ENCODE measurements around the gene KRTAP1-5.
"Not testable (repeated sequence)": the region's sequence is repeated elsewhere in the genome, so short reads cannot be mapped to it uniquely, and the experiment has no call there.

KRTAP1-5 gene

GRCh38 chr17:41009301-41009760 lies 17.7 kb downstream of the KRTAP1-5 start:
- no peak for DNase-seq
- no peak for TF ChIP-seq CTCF (IDR thresholded peaks at IDR 0.05; ENCODE audit: low read depth, low read length)
- Histone ChIP-seq H3K36me3 (no peaks in the 10 kb centered on the region), H3K27me3 (peaks cover 15% of the 10 kb centered on the region), H3K9me3 (no peaks in the 10 kb centered on the region), H3K4me3 (ENCODE audit: low read depth, low read length) (no peak overlapping the region), H3K4me1 (no peaks in the 10 kb centered on the region)

DNA sequence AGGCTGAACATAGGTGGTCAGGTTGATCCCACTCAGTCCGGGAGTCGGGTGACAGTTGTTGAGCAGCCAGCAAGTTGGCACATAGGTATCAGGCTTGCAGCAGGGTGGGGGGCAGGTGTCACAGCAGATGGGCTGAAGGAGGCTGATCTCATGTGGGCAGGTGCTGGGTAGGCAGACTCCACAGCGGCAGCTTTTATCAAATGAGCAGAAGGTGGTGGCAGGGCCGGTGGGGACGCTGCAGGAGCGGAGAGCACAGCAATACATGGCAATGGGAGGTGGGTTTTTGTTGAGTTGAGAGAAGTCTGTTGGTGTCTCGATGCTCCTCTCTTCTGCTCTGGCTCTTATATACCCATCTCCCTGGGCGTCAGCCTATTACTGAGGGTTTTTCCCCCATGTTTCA lies 18.2 kb downstream of the KRTAP1-5 start, which contains the start of gene KRTAP3-1:
TSS of gene KRTAP3-1 (minus strand) at position 318 of the 400 bp plus-strand sequence. CDS start at position 264, 54 bp downstream.
- H3K4me1 ChIP-seq = no peaks in the 10 kb centered on the region
- TF ChIP-seq CTCF (IDR thresholded peaks at IDR 0.05; ENCODE audit: low read depth, low read length) = no peak

GRCh38 chr17:41004397-41004796 lies 22.6 kb downstream of the KRTAP1-5 start:
- no peak for DNase-seq
- H3K27me3 ChIP-seq = peaks cover 21% of the 10 kb centered on the region
- H3K36me3 ChIP-seq = no peaks in the 10 kb centered on the region
- H3K4me3 ChIP-seq (ENCODE audit: low read depth, low read length) = no peak overlapping the region
- H3K9me3 ChIP-seq = no peaks in the 10 kb centered on the region
- TF ChIP-seq CTCF (IDR thresholded peaks at IDR 0.05; ENCODE audit: low read depth, low read length) = no peak
- no peaks in the 10 kb centered on the region for H3K4me1 ChIP-seq

More for the DNA sequence above, 18.2 kb downstream of the KRTAP1-5 start, which contains the start of gene KRTAP3-1:
- Histone ChIP-seq H3K36me3 (no peaks in the 10 kb centered on the region), H3K4me3 (ENCODE audit: low read depth, low read length) (no peak within 1 kb of the TSS), H3K9me3 (no peaks in the 10 kb centered on the region), H3K27me3 (peaks cover 16% of the 10 kb centered on the region)
- no peak for DNase-seq

GRCh38 chr17:41003926-41004325 lies 23.1 kb downstream of the KRTAP1-5 start:
- Histone ChIP-seq H3K27me3 (peaks cover 22% of the 10 kb centered on the region), H3K4me1 (no peaks in the 10 kb centered on the region), H3K4me3 (ENCODE audit: low read depth, low read length) (no peak overlapping the region), H3K9me3 (no peaks in the 10 kb centered on the region), H3K36me3 (no peaks in the 10 kb centered on the region)
- TF ChIP-seq CTCF (IDR thresholded peaks at IDR 0.05; ENCODE audit: low read depth, low read length) = no peak
- DNase-seq = no peak

DNA sequence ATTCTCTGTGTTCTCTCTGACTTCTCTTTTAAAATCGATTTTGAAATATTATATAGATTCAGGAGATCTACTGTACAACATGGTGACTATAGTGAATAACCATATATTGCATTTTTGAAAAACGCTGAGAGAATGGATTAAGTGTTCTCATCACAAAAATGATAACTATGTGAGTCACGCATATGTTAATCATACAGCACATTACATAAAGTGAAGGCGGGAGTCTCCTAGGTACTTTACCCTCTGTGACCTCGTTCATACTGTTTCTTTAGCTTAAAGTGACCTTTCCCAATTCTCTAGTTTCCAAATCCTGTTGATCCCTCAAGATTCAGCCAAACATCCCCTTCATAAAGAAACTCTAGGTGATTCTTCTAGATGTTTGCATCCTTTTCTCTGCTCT lies 24.2 kb downstream of the KRTAP1-5 start:
- Histone ChIP-seq H3K9me3 (no peaks in the 10 kb centered on the region), H3K4me3 (ENCODE audit: low read depth, low read length) (no peak overlapping the region), H3K27me3 (peaks cover 23% of the 10 kb centered on the region), H3K36me3 (no peaks in the 10 kb centered on the region), H3K4me1 (no peaks in the 10 kb centered on the region)
- no peak for TF ChIP-seq CTCF (IDR thresholded peaks at IDR 0.05; ENCODE audit: low read depth, low read length)
- no peak for DNase-seq

DNA sequence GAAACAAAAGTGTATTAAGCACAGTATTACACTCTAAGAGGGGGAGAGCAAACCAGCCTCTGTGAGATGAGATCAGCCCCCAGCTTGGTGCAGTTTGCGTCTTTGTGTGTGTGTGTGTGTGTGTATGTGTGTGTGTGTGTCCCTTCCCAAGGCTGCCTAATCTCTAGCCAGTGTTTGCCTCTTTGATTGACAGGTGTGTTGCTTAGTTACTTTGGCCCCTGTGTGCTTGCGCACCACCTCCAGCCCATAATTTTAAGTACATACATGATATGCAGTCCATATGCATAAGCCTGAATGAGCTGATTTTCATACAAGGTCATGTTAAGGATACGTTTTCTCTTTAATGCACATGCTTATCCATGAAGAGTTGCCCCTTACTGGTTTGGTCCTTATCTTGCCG lies 25.2 kb downstream of the KRTAP1-5 start:
- Histone ChIP-seq H3K9me3 (no peaks in the 10 kb centered on the region), H3K4me1 (no peaks in the 10 kb centered on the region)

GRCh38 chr17:40999563-40999962 lies 27.4 kb downstream of the KRTAP1-5 start, which contains the start of gene KRTAP3-2:
Gene KRTAP3-2 (minus strand): TSS chr17:40999906. CDS start chr17:40999853, 53 bp downstream.
- not testable (repeated sequence) for DNase-seq; H3K4me3 ChIP-seq (ENCODE audit: low read depth, low read length); H3K4me1 ChIP-seq; H3K9me3 ChIP-seq; H3K36me3 ChIP-seq
- H3K27me3 ChIP-seq = peaks cover 38% of the 10 kb centered on the region

More for the DNA sequence above, 25.2 kb downstream of the KRTAP1-5 start:
- Histone ChIP-seq H3K36me3 (no peaks in the 10 kb centered on the region), H3K27me3 (peaks cover 32% of the 10 kb centered on the region), H3K4me3 (ENCODE audit: low read depth, low read length) (no peak overlapping the region)
- no peak for DNase-seq
- no peak for TF ChIP-seq CTCF (IDR thresholded peaks at IDR 0.05; ENCODE audit: low read depth, low read length)
